ENCODE results near the gene CAPZB. TPM values are rescaled to one million over a fixed set of nuclear protein-coding genes. Genes with fewer than 3 reads are reported as not detected.

CAPZB gene
- total RNA-seq, 1 donor from 2014 or later, result 403 TPM

DNA sequence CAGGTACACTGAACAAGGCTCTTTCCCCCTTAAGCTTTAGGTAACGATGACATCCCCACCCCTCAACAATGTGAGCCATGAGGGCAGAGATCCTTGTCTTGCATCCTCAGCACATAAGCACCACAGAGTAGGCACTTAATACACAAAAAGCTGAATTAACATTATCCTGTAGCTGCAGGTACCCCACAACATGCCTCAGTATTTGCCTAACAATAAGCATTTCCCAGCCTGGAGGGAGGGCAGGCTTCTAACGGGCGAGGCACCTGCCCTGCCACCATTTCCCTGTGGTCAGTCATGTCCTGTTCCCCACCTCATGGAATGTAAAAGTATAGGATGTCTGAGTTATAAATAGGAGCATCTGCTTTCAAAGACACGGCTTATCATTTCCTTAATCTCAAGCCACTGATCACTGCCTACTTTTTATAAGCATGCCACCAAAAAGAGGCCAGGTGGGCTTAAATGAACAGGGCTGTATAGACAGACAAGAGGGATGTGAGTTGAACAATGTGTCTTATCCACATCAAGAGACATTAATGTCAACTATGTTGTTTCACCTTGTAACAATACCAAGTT is 3.4 kb downstream of the CAPZB start:
- Mint-ChIP-seq H3K27me3 (ENCODE audit: unreplicated experiment) (no peaks in the 10 kb centered on the region), H3K27ac (ENCODE audit: unreplicated experiment) (no peak overlapping the region), H3K36me3 (ENCODE audit: unreplicated experiment) (peaks cover 6% of the 10 kb centered on the region), H3K4me3 (ENCODE audit: unreplicated experiment) (peak overlapping the region; percentile 93), H3K4me1 (ENCODE audit: unreplicated experiment) (peaks cover 75% of the 10 kb centered on the region), H3K9me3 (ENCODE audit: unreplicated experiment) (no peaks in the 10 kb centered on the region)
- TF ChIP-seq CTCF (IDR thresholded peaks at IDR 0.05), result no peak
- no peak for DNase-seq (ENCODE audit: extremely low spot score, unreplicated experiment)

- DNase-seq (ENCODE audit: extremely low spot score, unreplicated experiment), result no peak
- H3K36me3 Mint-ChIP-seq (ENCODE audit: unreplicated experiment), result peaks cover 6% of the 10 kb centered on the region
- no peaks in the 10 kb centered on the region for H3K27me3 Mint-ChIP-seq (ENCODE audit: unreplicated experiment)
- H3K4me1 Mint-ChIP-seq (ENCODE audit: unreplicated experiment), result peaks cover 70% of the 10 kb centered on the region
- H3K9me3 Mint-ChIP-seq (ENCODE audit: unreplicated experiment), result no peaks in the 10 kb centered on the region
- H3K4me3 Mint-ChIP-seq (ENCODE audit: unreplicated experiment), result peak overlapping the region; percentile 47
- TF ChIP-seq CTCF (IDR thresholded peaks at IDR 0.05), result no peak
- H3K27ac Mint-ChIP-seq (ENCODE audit: unreplicated experiment), result no peak overlapping the region
Measured at GRCh38 chr1:19480282-19480681, 5.1 kb downstream of the CAPZB start.

DNA sequence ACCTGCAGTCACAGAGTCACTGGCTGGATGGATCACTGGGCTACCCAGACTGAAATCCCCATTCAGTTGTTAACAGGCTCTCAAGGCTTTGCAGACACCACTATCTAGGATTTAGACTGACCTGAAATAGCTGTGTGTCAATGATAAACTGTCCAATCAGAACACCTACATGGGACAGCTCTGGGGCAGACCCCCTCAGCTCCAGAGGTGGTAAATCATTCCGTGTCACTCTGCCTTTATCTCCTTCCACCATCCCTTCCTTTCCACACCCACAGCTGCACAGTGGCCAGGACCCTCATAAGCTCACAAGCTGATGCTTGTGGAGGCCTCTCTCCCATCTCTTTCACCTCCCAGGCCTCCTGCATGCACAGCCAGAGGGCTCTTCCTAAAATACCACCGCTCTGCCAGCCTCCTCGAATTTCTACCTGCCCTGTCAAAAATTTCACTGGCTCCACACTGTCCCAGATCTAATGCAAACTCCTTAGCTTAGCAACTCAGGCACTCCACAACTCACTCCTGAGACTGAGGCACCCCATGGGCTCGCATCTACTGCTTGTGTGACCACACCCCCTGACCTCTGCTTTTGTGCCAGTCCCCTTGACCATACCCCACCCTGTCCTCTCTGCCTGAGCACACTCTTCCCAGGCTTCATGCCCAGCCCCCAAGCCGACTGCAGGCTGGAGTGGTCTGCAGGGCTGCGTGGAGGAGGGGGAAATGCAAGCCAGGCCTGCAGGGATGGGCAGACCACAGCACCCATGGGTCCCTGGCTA is 5.8 kb downstream of the CAPZB start:
- TF ChIP-seq CTCF (IDR thresholded peaks at IDR 0.05), result no peak
- DNase-seq (ENCODE audit: extremely low spot score, unreplicated experiment), result no peak
- Mint-ChIP-seq H3K4me1 (ENCODE audit: unreplicated experiment) (peaks cover 69% of the 10 kb centered on the region), H3K27me3 (ENCODE audit: unreplicated experiment) (no peaks in the 10 kb centered on the region), H3K9me3 (ENCODE audit: unreplicated experiment) (no peaks in the 10 kb centered on the region), H3K4me3 (ENCODE audit: unreplicated experiment) (no peak overlapping the region), H3K36me3 (ENCODE audit: unreplicated experiment) (peaks cover 6% of the 10 kb centered on the region), H3K27ac (ENCODE audit: unreplicated experiment) (no peak overlapping the region)

DNA sequence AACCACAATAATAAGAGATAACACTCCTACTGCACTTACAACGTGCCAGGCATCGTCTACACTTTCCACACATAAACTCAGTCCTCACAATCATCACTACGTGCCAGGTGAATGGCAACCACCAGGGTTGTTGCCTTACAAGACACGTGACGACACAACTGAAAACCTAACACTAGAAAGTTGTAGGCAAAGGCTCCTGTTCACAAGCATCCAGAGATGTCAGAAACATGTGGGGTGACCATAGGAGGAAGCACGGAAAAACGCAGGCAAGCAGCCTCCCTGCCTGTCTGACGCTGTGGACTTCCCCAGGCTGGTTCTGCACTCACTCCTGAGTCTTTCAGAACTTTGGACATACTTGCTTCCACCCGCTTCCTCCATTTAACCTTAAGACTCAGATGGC is 7.0 kb downstream of the CAPZB start:
- Mint-ChIP-seq H3K4me3 (ENCODE audit: unreplicated experiment) (no peak overlapping the region), H3K27me3 (ENCODE audit: unreplicated experiment) (no peaks in the 10 kb centered on the region), H3K36me3 (ENCODE audit: unreplicated experiment) (peaks cover 5% of the 10 kb centered on the region), H3K9me3 (ENCODE audit: unreplicated experiment) (no peaks in the 10 kb centered on the region), H3K27ac (ENCODE audit: unreplicated experiment) (no peak overlapping the region), H3K4me1 (ENCODE audit: unreplicated experiment) (peaks cover 59% of the 10 kb centered on the region)
- no peak for DNase-seq (ENCODE audit: extremely low spot score, unreplicated experiment)
- no peak for TF ChIP-seq CTCF (IDR thresholded peaks at IDR 0.05)

Data from osteocyte (in vitro differentiated cells).